ENCODE measurements around the gene USP7. TPM values are rescaled to one million over a fixed set of nuclear protein-coding genes. Genes with fewer than 3 reads are reported as not detected.

Gene USP7
- total RNA-seq, 4 donors from 2014 or later = 58.8 to 94.3 (median 82.4) TPM

- Histone ChIP-seq H3K27me3 (no peaks in the 10 kb centered on the region), H3K4me1 (peaks cover 0 to 72% (median 34%) of the 10 kb centered on the region in 3 donors), H3K36me3 (peaks cover 0 to 37% of the 10 kb centered on the region in 2 donors), H3K27ac (peak overlapping the region in 3 of 4 donors; percentile 69 to 73 (median 73)), H3K4me3 (no peak overlapping the region), H3K9me3 (no peaks in the 10 kb centered on the region)
- peak; percentile 81 for ATAC-seq
- WGBS, 2 donors (ENCODE audit: low coverage in 1 of 2) = 10 to 52% methylated on average over 6 to 7 of the region's 25 CpGs
- TF ChIP-seq EP300 (IDR thresholded peaks at IDR 0.05) (no peak), CTCF (IDR thresholded peaks at IDR 0.05) (no peak), POLR2A (IDR thresholded peaks at IDR 0.05) (no peak), POLR2AphosphoS5 (IDR thresholded peaks at IDR 0.05) (peak; percentile 87)
Measured at GRCh38 chr16:8859913-8860881, 103.5 kb downstream of the USP7 start.

- no peak for ATAC-seq
Measured at GRCh38 chr16:8858994-8859912, 104.5 kb downstream of the USP7 start.

GRCh38 chr16:8855972-8856371 lies 107.7 kb downstream of the USP7 start:
- no peak for TF ChIP-seq POLR2AphosphoS5 (IDR thresholded peaks at IDR 0.05)
- TF ChIP-seq EP300 (IDR thresholded peaks at IDR 0.05) = no peak
- TF ChIP-seq POLR2A (IDR thresholded peaks at IDR 0.05) = no peak
- no peak for TF ChIP-seq CTCF (IDR thresholded peaks at IDR 0.05)
- Histone ChIP-seq H3K4me3 (no peak overlapping the region), H3K9me3 (no peaks in the 10 kb centered on the region), H3K27ac (no peak overlapping the region), H3K36me3 (peaks cover 0 to 77% of the 10 kb centered on the region in 2 donors), H3K4me1 (peaks cover 0 to 30% (median 5%) of the 10 kb centered on the region in 3 donors), H3K27me3 (no peaks in the 10 kb centered on the region)
- ATAC-seq = no peak
- 100% methylated on average over 1 of the region's 5 CpGs; no CpG with 5 or more reads in 1 of the 2 donors for WGBS, 2 donors (ENCODE audit: low coverage in 1 of 2)

More at GRCh38 chr16:8858994-8859912, 104.5 kb downstream of the USP7 start:
- TF ChIP-seq POLR2A (IDR thresholded peaks at IDR 0.05) (no peak), EP300 (IDR thresholded peaks at IDR 0.05) (no peak), POLR2AphosphoS5 (IDR thresholded peaks at IDR 0.05) (no peak), CTCF (IDR thresholded peaks at IDR 0.05) (no peak)
- Histone ChIP-seq H3K36me3 (peaks cover 0 to 46% of the 10 kb centered on the region in 2 donors), H3K27me3 (no peaks in the 10 kb centered on the region), H3K9me3 (no peaks in the 10 kb centered on the region), H3K4me1 (peaks cover 0 to 62% (median 26%) of the 10 kb centered on the region in 3 donors), H3K4me3 (no peak overlapping the region), H3K27ac (peak overlapping the region in 3 of 4 donors; percentile 69 to 73 (median 73))
- 83 to 100% methylated on average over 1 of the region's 31 CpGs for WGBS, 2 donors (ENCODE audit: low coverage in 1 of 2)

- ATAC-seq = no peak
- peaks cover 0 to 84% of the 10 kb centered on the region in 2 donors for H3K36me3 ChIP-seq
- H3K4me1 ChIP-seq = peaks cover 0 to 28% (median 5%) of the 10 kb centered on the region in 3 donors
- TF ChIP-seq CTCF (IDR thresholded peaks at IDR 0.05) (no peak), POLR2AphosphoS5 (IDR thresholded peaks at IDR 0.05) (no peak), EP300 (IDR thresholded peaks at IDR 0.05) (no peak), POLR2A (IDR thresholded peaks at IDR 0.05) (no peak)
- H3K27me3 ChIP-seq = no peaks in the 10 kb centered on the region
- 92 to 100% methylated on average over 2 to 3 of the region's 11 CpGs for WGBS, 2 donors (ENCODE audit: low coverage in 1 of 2)
- H3K27ac ChIP-seq = peak overlapping the region in 1 of 4 donors; percentile 31
- H3K4me3 ChIP-seq = no peak overlapping the region
- H3K9me3 ChIP-seq = no peaks in the 10 kb centered on the region
Measured at GRCh38 chr16:8855051-8855786, 108.5 kb downstream of the USP7 start.

Measured in gastroesophageal sphincter (tissue), 4 donors.